ENCODE measurements around the gene ARHGAP24.

ARHGAP24 gene

DNA sequence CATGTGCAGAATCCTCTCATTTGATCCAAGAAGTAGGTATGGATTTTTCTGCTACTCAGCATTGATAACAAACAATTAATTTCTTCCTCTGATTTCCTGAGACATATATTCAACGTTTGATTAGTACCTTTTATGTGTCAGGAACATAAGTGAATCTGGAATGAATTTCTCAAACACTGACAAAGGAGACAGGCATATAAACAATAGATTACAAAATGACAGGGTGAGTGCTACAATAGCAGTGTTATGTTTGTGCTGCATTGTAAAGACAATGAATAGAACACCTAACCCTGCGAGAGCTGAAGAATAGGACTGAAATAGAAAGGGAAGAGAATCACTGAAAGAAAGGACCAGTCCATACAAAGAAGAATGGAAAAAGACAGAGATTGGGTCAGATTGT, 52.9 kb downstream of the ARHGAP24 start:
- Histone ChIP-seq H3K9ac (ENCODE audit: low read length) (no peak overlapping the region), H3K9me3 (ENCODE audit: insufficient read depth, low read length) (no peaks in the 10 kb centered on the region), H3K27me3 (ENCODE audit: low read length) (no peaks in the 10 kb centered on the region), H3K36me3 (ENCODE audit: low read length) (no peaks in the 10 kb centered on the region), H3K27ac (ENCODE audit: low read depth, low read length) (no peak overlapping the region), H3F3A (ENCODE audit: insufficient read depth) (no peaks in the 10 kb centered on the region), H3K9me2 (replicated peaks; ENCODE audit: insufficient read depth, low read length) (no peaks in the 10 kb centered on the region), H3K4me2 (ENCODE audit: low read depth, low read length, poor library complexity, severe bottlenecking) (no peak overlapping the region), H2AFZ (ENCODE audit: low read depth, low read length, severe bottlenecking) (no peak overlapping the region), H3K79me2 (ENCODE audit: insufficient read depth, low read length) (peaks cover 25% of the 10 kb centered on the region; the same call in 1 of the 2 replicates), H3K4me3 (ENCODE audit: insufficient read depth, low read length, poor library complexity, severe bottlenecking) (no peak overlapping the region), H4K20me1 (ENCODE audit: low read depth, low read length) (no peaks in the 10 kb centered on the region)
- TF ChIP-seq, protein P1, sequence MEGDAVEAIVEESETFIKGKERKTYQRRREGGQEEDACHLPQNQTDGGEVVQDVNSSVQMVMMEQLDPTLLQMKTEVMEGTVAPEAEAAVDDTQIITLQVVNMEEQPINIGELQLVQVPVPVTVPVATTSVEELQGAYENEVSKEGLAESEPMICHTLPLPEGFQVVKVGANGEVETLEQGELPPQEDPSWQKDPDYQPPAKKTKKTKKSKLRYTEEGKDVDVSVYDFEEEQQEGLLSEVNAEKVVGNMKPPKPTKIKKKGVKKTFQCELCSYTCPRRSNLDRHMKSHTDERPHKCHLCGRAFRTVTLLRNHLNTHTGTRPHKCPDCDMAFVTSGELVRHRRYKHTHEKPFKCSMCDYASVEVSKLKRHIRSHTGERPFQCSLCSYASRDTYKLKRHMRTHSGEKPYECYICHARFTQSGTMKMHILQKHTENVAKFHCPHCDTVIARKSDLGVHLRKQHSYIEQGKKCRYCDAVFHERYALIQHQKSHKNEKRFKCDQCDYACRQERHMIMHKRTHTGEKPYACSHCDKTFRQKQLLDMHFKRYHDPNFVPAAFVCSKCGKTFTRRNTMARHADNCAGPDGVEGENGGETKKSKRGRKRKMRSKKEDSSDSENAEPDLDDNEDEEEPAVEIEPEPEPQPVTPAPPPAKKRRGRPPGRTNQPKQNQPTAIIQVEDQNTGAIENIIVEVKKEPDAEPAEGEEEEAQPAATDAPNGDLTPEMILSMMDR (IDR thresholded peaks at IDR 0.05; ENCODE audit: insufficient read depth, low read length, poor library complexity, severe bottlenecking) = no peak
- no peak for TF ChIP-seq EZH2phosphoT487 (conservative IDR thresholded peaks at IDR 0.05; ENCODE audit: low read length)

DNA sequence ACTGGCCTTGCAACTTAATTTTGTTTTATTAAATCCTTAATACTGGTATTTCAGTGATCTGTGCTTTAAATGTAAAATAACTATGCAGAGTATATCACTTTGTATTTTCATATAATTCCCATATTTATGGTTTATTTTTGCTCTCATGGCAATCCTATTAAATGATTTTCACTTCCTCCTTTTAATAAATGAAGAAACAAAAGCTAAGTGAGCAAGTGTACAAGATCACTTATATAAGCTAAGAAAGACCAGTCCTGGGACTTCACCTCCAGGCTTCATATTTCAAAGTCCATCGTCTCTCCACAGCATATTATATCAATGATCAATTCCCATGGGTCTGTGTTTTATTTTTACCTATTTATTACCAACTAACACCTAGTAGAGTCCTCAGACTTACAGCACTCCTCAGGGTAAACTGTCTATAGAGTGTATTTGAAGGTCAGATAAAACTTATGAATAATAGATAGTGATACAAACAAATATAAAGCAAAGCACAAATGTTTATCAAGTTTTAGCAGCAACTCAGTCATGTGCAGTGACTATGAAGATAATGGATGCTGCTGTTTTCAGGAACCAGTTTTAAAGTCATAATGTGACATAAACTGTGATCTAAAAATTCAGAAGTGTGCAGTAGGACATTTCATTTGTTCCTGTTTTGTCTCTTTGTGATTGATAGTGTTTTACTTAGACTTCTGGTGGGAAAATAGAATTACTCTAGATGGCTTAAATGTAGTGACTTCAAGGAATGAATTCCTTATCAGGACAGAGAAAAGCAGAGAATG, 56.8 kb downstream of the ARHGAP24 start:
- H3K79me2 ChIP-seq (ENCODE audit: insufficient read depth, low read length) = peaks cover 24% of the 10 kb centered on the region; the same call in 1 of the 2 replicates
- no peaks in the 10 kb centered on the region for H3K9me2 ChIP-seq (replicated peaks; ENCODE audit: insufficient read depth, low read length)
- no peaks in the 10 kb centered on the region for H3K27me3 ChIP-seq (ENCODE audit: low read length)
- no peaks in the 10 kb centered on the region for H3K9me3 ChIP-seq (ENCODE audit: insufficient read depth, low read length)
- H4K20me1 ChIP-seq (ENCODE audit: low read depth, low read length) = no peaks in the 10 kb centered on the region
- no peak overlapping the region for H3K4me3 ChIP-seq (ENCODE audit: insufficient read depth, low read length, poor library complexity, severe bottlenecking)
- no peaks in the 10 kb centered on the region for H3K36me3 ChIP-seq (ENCODE audit: low read length)
- H3K4me2 ChIP-seq (ENCODE audit: low read depth, low read length, poor library complexity, severe bottlenecking) = no peak overlapping the region
- no peak overlapping the region for H2AFZ ChIP-seq (ENCODE audit: low read depth, low read length, severe bottlenecking)
- no peaks in the 10 kb centered on the region for H3F3A ChIP-seq (ENCODE audit: insufficient read depth)
- H3K27ac ChIP-seq (ENCODE audit: low read depth, low read length) = no peak overlapping the region
- H3K9ac ChIP-seq (ENCODE audit: low read length) = no peak overlapping the region
- TF ChIP-seq, protein P1 (IDR thresholded peaks at IDR 0.05; ENCODE audit: insufficient read depth, low read length, poor library complexity, severe bottlenecking) = no peak
- no peak for TF ChIP-seq EZH2phosphoT487 (conservative IDR thresholded peaks at IDR 0.05; ENCODE audit: low read length)

DNA sequence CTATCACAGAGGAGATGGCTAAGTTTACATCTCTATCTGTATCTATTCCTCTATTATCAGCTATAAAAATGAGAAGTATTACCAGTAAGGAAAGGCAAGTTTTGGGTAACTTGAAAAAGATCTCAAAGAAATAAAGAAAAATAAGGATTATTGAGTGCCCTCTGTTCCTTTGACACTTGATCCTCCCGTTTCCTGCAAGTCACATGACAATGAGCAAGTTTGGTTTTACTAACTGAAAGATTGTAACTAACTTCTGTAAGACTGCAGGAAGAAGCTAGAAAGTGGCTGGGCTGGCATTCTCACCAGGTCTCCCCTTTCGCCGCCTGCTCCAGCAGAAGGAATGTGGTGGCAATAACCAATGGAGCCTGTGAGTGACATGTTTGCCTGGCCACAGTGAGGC, 59.2 kb downstream of the ARHGAP24 start:
- Histone ChIP-seq H3K79me2 (ENCODE audit: insufficient read depth, low read length) (peaks cover 24% of the 10 kb centered on the region; the same call in 1 of the 2 replicates), H2AFZ (ENCODE audit: low read depth, low read length, severe bottlenecking) (no peak overlapping the region), H3K27me3 (ENCODE audit: low read length) (no peaks in the 10 kb centered on the region), H3K36me3 (ENCODE audit: low read length) (no peaks in the 10 kb centered on the region), H4K20me1 (ENCODE audit: low read depth, low read length) (no peaks in the 10 kb centered on the region), H3K27ac (ENCODE audit: low read depth, low read length) (no peak overlapping the region), H3K9me3 (ENCODE audit: insufficient read depth, low read length) (no peaks in the 10 kb centered on the region), H3K9ac (ENCODE audit: low read length) (no peak overlapping the region), H3K9me2 (replicated peaks; ENCODE audit: insufficient read depth, low read length) (no peaks in the 10 kb centered on the region), H3F3A (ENCODE audit: insufficient read depth) (no peaks in the 10 kb centered on the region), H3K4me2 (ENCODE audit: low read depth, low read length, poor library complexity, severe bottlenecking) (no peak overlapping the region), H3K4me3 (ENCODE audit: insufficient read depth, low read length, poor library complexity, severe bottlenecking) (no peak overlapping the region)
- TF ChIP-seq EZH2phosphoT487 (conservative IDR thresholded peaks at IDR 0.05; ENCODE audit: low read length) = no peak
- TF ChIP-seq, protein P1 (IDR thresholded peaks at IDR 0.05; ENCODE audit: insufficient read depth, low read length, poor library complexity, severe bottlenecking) = no peak
